Right renal pelvis (tissue), 4 donors: ENCODE data around the gene MMP2. TPM values are rescaled to one million over a fixed set of nuclear protein-coding genes. Genes with fewer than 3 reads are reported as not detected.

ENCODE experiments used
- polyA plus RNA-seq, 4 donors: library from polyadenylated mRNA; unstranded; fragments of 120-200 nt; gene quantifications; one replicate each; pipeline ENCODE4 v1.2.1, GENCODE V29; 2013; ENCODE audit not compliant: insufficient read length in 4 of 4

MMP2 gene
- polyA plus RNA-seq, 4 donors, result 269 to 351 (median 331) TPM

Other genes starting within 250 kb of the MMP2 start
- gene IRX6, start 155.0 kb upstream of the MMP2 start, polyA plus RNA-seq, result 1 to 10 TPM; 5.0 to 8.2 (median 5.6) TPM
- gene LPCAT2, start 29.9 kb downstream of the MMP2 start, polyA plus RNA-seq, result 10 to 100 TPM in 1 of 4 donors, 1 to 10 TPM in 3; 9.4 to 10.5 (median 9.7) TPM
- gene CAPNS2, start 87.5 kb downstream of the MMP2 start, polyA plus RNA-seq, result under 1 TPM in 1 of 4 donors, not detected in 3; 0.21 TPM
- under 1 TPM; 0.12 to 0.93 (median 0.32) TPM for gene SLC6A2, start 176.8 kb downstream of the MMP2 start, polyA plus RNA-seq